Skin epidermis (tissue), 12 donors: Measurements from ENCODE around the gene COX14.
A peak's percentile ranks its signal among the peaks of the same experiment; 100 is the strongest.
"Not testable (repeated sequence)": the region's sequence is repeated elsewhere in the genome, so short reads cannot be mapped to it uniquely, and the experiment has no call there.

ENCODE experiments used
- H3K27ac ChIP-seq, 21 experiments: fragments of 200-600 bp; sonication (generic) in 11 of 21; one replicate each; pipeline ENCODE4 v1.5.0; 2020; ENCODE audit warnings: mild to moderate bottlenecking in 3 of 21, inconsistent platforms in 2 of 21, moderate library complexity in 2 of 21
- H3K4me3 ChIP-seq, 7 experiments: fragments of 200-600 bp; sonication (generic) in 2 of 7; one replicate each; pipeline ENCODE4 v1.5.0; 2020; ENCODE audit warnings: inconsistent platforms in 2 of 7, mild to moderate bottlenecking in 2 of 7, moderate library complexity in 1 of 7

Gene COX14

GRCh38 chr12:50142993-50143392 is 31.0 kb downstream of the COX14 start:
- no peak overlapping the region for H3K4me3 ChIP-seq
- H3K27ac ChIP-seq = peak overlapping the region in 1 of 21 experiments; percentile 42

- Histone ChIP-seq H3K4me3 (no peak overlapping the region), H3K27ac (no peak overlapping the region)
These were observed 33.4 kb downstream of the COX14 start for GRCh38 chr12:50145439-50145838.

- no peak overlapping the region for H3K27ac ChIP-seq
- no peak overlapping the region for H3K4me3 ChIP-seq
These were observed 35.2 kb downstream of the COX14 start for GRCh38 chr12:50147281-50147680.

GRCh38 chr12:50148011-50148410 is 36.0 kb downstream of the COX14 start:
- not testable (repeated sequence) for H3K4me3 ChIP-seq, H3K27ac ChIP-seq

- H3K4me3 ChIP-seq = no peak overlapping the region
- no peak overlapping the region for H3K27ac ChIP-seq
These were observed 37.3 kb downstream of the COX14 start for GRCh38 chr12:50149311-50149710.

- H3K27ac ChIP-seq = peak overlapping the region in 1 of 21 experiments; percentile 10
- no peak overlapping the region for H3K4me3 ChIP-seq
These were observed 39.1 kb downstream of the COX14 start for GRCh38 chr12:50151047-50151687.

GRCh38 chr12:50154947-50155346 is 42.9 kb downstream of the COX14 start:
- not testable (repeated sequence) for H3K4me3 ChIP-seq, H3K27ac ChIP-seq

- Histone ChIP-seq H3K27ac (no peak overlapping the region), H3K4me3 (no peak overlapping the region)
These were observed 44.6 kb downstream of the COX14 start for GRCh38 chr12:50156641-50157040.

GRCh38 chr12:50157259-50157658 is 45.2 kb downstream of the COX14 start:
- Histone ChIP-seq H3K27ac (no peak overlapping the region), H3K4me3 (no peak overlapping the region)

- H3K4me3 ChIP-seq = no peak overlapping the region
- no peak overlapping the region for H3K27ac ChIP-seq
These were observed 48.6 kb downstream of the COX14 start for GRCh38 chr12:50160643-50161042.

- no peak overlapping the region for H3K4me3 ChIP-seq
- H3K27ac ChIP-seq = no peak overlapping the region
These were observed 50.2 kb downstream of the COX14 start for GRCh38 chr12:50162230-50162629.

GRCh38 chr12:50164963-50165362 is 52.9 kb downstream of the COX14 start:
- no peak overlapping the region for H3K27ac ChIP-seq
- no peak overlapping the region for H3K4me3 ChIP-seq

- peak overlapping the region; percentile 64 to 98 (median 91) for H3K27ac ChIP-seq
- H3K4me3 ChIP-seq = peak overlapping the region; percentile 59 to 95 (median 88)
These were observed 54.7 kb downstream of the COX14 start for GRCh38 chr12:50166799-50167048.

- Histone ChIP-seq H3K27ac (peak within 1 kb of the TSS; percentile 64 to 98 (median 91)), H3K4me3 (peak within 1 kb of the TSS; percentile 59 to 95 (median 88))
These were observed 55.2 kb downstream of the COX14 start, which contains the start of gene CERS5 for GRCh38 chr12:50167049-50167828. Gene CERS5 (minus strand): TSS chr12:50167369. CDS start chr12:50167297, 72 bp downstream.
